Measurements from ENCODE around the gene SMIM41.
A peak's percentile ranks its signal among the peaks of the same experiment; 100 is the strongest.

SMIM41 gene

DNA sequence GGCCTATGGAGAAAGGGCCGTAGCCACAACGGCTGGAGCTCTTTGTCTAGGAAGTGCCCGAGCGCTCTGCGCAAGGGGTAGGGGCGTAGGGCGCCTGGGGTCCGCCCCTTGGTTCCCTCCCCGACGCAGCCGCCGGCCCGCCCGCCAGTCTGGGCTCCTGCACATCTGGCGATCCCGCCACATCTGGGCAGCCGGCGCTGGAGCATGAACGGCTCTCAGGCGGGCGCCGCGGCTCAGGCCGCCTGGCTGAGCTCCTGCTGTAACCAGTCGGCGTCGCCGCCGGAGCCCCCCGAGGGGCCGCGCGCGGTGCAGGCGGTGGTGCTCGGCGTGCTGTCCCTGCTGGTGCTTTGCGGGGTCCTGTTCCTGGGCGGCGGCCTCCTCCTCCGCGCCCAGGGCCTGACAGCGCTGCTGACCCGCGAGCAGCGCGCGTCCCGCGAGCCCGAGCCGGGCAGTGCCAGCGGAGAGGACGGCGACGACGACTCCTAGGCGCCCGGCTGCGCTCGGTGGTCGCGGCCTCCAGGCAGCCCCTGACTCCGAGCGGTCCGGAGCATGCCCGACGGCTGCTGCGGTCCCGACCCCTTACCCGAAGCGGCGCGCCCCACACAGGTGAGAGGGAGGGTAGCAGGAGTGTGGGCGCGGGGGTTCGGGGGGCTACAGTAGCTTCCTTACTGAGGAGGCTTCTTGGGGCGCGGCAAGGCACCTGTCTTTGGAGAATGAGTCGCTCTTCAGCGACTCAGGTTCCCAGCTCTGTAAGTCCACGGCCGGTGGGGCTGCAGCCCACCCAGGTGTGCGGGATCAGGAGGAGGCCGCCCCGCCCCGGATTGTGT, at the start of gene SMIM41:
SMIM41 (plus strand) TSS at position 129 of the 827 bp plus-strand sequence; CDS start at position 205, 76 bp downstream.
- no peak for DNase-seq (ENCODE audit: low read depth, low spot score)

DNA sequence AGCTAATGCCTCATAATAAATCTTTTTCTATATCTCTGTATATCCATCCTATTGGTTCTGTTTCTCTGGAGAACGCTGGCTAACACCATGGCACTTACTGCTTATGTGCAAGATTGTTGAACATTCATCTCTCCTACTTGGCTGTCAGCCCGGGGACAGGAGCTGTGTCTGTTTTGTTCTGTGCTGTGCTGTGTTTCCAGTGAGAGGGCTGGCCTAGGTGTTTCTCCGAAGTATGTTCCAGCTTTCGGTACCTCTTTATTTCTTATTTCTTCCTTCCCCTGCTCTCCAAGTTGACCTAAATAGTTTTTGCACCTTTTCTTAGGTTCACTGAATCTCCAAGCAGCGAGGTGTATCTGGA, 47.1 kb upstream of the SMIM41 start:
- no peak for DNase-seq (ENCODE audit: low read depth, low spot score)

DNA sequence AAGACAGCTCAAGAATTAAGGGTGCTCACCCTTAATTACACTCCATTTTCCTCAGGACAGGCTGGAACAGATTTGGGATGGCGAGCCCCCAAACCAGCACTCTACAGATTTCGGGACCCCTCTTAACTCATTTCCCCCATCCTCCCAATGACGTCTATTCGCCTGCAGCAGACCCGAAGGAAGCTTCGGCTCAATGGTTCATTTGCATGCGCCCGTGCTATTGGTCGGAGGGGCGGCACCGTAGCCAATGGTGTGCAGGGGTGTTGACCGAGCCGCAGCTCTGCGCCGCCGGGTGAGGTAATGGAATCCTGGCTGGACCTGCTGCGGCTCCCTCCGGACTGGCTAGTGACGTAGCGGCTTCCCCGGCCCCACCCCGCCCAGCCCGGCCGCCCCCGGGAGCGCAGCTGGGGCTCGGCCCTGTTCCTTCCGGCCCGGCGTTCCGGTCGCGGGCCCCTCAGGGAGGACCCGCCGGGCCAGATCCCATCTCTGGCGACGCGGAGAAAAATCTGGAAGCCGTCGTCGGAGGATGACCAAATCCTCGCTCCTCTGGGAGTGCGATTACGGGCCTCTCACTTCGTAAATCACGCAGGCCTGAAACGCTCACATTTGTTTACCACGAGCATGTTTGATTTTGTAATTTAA, 46.6 kb upstream of the SMIM41 start:
- peak; percentile 90 for DNase-seq (ENCODE audit: low read depth, low spot score)

DNA sequence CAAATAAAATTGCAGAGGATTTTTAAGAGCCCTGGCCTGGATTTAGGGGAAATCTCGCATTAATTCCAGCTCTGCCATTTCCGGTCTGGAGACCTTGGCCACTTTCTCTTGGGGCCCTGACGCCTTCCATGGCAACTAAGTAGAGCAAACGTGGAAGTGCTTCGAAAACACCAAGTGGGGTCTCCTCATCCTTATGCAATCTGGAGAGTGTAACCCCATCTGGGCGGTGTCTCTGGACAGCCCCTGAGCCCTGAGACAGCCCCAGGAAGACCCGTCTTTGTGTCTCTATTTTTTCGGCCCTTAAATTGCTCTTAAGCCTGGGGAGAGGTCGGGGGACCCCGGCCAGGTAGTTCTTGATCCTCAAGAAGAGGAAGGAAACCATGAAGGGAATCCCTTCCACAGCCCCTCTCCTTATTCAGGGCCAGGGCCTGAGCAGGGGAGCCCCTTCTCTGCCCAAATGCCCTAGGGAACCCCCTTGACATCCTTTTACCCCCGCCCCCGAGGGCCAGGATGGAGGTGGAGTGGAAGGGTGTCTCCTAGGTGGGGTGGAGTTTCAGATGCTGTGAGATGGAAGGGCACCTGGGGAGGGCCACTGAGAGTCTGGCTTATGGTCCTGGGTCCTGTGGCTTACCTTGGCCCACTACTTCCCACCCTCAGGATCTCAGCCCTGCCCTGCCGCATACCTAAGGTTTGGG, 45.9 kb upstream of the SMIM41 start:
- no peak for DNase-seq (ENCODE audit: low read depth, low spot score)

DNA sequence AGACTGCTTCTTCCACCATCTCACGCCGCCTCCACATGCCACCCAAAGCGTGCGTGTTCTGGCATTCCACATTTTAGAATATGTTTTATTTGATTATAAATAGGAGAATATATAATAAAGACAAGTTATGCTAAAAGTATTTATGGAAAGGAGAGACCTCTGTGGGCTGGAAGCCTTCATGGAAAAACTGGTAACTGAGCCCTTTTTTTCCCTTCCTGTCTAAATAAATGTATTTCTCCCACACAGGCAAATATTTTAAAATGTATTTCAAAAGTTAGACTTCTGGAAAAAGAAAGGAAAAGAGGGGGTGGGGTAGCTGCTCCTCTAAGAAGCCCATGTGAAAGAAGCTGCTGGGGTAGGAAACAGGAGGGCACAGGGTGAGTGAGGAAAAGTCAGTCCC, 44.3 kb upstream of the SMIM41 start:
- DNase-seq (ENCODE audit: low read depth, low spot score), result no peak

DNA sequence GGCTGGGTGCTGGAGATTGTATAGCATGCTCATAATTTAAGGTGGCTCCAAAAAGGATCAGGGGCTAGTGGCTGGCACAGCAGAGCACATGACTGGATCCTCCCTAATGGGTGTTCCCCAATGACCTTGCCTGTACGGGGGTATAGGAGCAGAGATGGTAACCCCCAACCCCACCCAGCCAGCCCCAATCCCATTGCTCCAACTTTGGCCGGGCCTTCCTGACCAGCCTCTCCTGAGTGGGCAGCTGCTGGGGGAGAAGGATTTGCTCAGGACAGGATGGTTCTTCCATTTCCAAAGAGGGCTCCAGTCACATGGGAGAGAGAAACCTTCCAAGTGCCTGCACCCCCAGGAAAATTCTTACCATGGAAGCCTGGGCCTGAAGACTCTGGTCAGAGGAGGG, 43.6 kb upstream of the SMIM41 start:
- DNase-seq (ENCODE audit: low read depth, low spot score), result no peak

DNA sequence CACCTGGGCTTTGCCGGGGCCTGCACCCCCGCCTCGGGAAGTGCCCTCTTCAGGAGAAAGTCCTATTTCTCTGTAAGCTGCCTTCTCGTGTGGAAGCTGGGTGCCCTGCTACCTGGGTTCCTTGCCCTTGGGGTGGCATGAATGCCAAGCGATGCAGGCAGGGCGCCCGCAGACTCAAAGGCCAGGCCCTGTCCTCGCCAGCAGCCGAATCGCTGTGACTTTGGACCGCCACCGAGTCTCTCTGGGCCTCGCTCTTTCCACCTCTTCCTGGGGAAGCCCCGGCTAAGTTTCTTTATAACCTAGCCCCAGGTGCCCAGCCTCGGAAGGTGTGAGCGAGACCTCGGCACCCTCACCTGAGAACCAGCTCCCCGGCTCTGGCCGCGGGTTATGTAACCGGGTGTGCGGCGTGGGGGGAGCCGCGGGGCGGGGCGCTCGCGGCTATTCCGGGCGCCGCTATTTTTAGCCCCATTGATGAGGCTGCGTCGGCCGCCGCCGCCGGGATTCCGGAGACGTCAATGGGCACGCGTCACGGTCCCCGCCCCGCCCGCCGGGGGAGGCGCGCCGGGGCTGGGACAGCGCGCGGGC, 42.8 kb upstream of the SMIM41 start:
- DNase-seq (ENCODE audit: low read depth, low spot score), result no peak

DNA sequence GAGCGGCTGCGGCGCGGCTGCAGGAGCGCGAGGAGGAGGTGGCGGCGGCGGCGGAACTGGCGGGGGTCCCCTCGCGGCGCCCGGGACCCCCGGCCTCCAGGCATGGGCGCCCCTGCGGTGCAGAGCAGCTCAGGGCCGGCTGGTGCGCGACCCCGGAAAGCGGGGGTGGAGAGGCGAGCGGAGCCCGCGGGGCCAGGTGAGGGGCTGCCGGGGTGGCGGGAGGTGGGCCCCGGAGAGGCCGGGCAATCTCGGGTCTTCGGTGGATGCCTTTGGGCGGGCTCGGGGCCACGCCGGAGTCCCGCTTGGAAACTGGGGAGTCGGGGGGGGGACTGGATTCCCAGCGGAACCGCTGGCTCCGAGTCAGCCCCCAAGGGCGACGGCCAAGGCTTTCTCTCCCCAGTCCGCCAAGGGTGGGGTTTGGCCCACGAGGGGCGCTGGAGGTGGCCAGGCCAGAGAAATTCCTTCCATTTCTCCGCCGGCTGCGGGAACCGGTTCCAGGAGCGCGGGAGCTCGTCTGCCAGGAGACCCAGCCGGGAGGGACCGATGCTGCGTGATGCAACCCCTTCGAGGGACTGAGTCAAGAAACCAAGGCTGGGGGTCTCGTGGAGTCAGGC, 42.1 kb upstream of the SMIM41 start:
- DNase-seq (ENCODE audit: low read depth, low spot score), result no peak

DNA sequence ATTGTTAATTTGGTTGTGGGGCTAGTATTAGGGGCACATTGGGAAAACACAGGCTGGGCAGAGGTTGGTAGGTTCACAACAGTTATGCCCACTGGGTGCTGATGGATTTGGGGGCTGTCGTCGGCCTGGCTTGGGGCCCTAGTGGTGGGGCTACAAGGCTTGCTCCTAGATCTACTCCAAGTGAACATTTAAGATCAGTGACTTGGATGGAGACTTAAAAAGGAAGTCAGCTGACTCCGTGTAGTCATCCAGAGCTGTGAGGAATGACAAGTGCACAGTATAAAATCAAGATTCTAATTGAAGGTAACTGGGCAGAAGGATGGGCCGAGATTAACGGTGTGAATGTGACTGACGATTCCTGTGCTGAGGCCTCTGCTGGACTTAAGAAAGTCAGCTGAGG, 41.1 kb upstream of the SMIM41 start:
- DNase-seq (ENCODE audit: low read depth, low spot score), result no peak

DNA sequence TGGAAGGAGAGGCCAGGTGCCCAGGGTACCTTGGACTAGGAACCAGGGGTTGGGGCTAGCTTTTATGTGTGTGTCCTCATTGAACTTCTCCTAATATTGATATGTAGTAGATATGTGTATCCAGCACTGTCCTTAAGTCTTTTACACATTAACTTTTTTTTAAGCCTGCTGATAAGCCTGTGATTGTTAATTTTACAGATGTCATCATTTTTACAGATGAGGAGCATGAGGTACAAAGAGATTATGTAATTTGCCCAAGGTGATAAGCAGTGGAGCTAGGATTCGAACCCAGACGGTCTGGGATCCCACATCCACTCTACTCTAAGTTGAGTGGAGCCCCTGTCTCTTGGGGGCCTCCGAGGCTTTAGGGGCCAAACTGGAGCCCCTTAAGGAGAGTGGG, 38.5 kb upstream of the SMIM41 start:
- DNase-seq (ENCODE audit: low read depth, low spot score), result no peak

DNA sequence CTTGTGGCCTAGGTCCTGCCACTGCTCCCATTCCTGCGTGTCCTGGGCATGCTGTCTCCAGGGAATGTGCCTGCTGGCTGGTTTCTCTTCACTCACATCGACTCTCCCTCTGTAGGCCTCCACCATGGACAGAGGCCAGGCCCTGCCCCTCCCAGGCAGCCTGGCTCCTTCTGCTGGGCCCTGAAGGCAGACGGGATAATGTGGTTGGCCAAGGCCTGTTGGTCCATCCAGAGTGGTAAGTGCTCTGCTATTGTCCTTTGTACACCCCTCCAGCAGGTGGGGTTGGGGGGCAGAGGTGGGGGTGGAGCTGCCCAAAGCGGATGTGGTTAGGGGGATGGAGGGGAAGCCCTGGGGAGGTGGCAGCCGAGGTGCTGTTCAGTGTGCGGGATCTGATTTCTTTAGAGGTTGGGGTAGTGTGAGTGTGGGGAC, 37.8 kb upstream of the SMIM41 start:
- DNase-seq (ENCODE audit: low read depth, low spot score), result no peak

DNA sequence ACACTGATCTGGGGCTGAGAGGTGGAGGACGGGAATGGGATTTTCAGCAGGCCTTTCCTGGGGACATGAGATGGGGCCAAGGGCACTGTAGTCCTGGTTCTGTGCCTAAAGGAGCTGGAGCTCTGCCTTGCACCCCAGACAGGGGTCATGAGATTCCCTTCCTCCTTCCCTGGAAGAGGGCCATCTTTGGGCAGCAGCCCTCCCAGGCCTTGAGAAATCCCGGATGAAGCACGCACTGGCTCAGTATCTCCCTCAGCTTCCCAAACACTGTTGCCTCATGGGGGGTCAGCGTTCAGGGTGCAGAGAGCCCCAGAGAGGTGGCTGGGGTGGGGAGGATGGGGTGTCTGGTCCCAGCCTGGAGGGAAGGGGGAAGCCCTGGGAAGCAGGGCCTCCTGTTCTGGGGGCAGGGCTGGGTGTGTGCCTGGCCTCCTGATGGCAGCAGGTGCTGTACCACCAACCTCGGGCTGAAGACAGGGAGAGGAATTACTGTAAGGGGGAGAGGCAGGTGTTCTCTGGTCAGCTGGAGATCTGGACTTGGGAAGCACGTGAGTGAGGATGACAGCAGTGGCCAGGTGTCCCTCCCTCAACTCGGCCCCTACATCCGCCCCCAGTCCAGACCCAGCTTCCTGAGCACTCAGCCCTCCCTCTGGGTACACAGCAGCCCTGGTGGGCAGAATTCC, 36.7 kb upstream of the SMIM41 start:
- no peak for DNase-seq (ENCODE audit: low read depth, low spot score)

DNA sequence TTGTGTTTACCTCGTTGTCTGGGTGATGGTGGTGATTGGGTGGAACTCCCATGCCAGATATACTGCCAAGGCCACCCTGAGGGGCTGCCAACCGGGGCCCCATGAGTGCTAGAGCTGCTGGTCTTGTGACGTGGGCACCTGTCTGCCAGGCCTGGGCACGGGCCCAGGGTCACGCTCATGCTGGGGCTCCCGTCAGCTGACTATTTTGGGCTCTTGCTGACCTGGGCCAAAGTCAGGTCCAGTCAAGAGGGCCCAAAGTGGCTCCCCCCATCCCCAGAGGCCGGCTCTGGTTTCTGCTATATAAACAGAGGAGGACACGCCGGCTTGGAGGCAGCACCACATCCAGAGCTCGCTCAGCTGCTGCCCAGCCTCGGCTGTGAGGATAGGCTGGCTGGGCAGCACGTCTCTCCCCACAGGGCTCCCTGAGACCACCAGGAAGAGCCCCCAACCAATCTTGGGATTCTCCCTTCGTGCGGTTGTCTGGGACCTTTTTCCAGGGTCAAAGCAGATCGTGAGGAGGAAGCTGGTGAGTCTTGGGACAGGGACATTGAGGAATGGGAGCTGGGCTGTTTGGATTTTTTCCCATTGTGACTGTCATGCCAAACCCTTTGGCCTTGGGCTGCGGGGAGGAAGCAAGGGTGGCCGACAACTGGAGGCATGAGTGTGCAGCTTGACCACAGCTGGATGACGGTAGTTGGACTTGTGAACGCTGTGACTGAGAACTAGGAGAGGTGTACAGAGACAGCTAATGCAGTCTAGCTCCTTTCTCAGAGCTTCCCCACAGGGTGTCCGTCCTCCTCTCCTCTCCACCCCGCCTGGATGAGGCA, 35.9 kb upstream of the SMIM41 start:
- DNase-seq (ENCODE audit: low read depth, low spot score), result no peak

DNA sequence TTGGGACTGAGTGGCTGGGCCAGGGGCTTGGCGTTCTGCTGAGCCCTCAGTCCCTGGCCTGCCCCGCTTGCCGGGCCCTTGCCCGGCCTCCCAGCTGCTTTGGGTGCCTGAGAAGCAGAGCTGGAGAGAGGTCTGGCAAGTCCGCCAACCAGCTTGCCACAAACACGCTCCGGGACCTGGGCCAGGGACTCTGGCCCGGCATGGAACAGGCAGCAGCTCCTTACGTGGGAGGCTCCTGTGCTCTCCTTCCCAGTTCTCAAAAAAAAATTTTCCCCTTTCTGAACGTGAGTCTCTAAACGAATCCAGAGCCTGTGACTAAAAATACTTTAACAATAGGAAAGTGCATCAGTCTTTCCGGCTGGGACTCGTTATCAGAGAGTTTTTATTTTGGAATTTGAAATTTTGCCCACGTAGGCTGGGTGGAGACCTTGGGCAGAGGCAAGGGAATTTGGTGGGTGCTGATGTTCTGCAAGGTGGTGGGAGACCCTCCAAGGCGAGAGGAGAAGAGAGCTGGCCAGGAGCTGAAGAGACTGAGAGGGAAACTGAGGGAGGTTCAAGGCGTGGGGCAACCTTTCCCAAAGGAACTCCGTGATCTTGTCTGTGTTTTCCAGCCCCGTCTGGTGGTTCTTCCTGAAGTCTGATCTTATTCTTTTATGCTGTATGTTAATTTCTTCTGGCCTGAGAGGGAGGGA, 35.1 kb upstream of the SMIM41 start:
- DNase-seq (ENCODE audit: low read depth, low spot score), result no peak

DNA sequence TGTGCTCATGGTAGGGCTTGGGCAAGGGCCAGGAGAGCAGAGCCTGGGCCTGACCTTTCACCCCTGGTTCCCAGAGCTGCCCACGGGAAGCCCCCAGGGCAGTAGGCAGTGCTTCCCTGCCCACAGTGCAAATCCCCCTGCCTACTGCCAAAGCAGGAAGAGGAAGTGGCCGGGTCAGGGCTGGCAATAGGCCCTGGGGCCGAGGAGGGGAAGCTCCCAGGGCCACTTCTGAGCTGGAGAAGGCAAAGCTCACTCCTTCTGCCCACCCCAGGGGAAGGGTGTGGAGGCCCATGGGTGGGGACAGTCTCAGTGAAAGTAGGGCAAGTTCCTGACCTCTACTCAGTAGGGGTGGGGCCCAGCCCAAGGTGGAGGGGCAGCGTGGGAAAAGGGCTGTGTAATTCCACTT, 33.7 kb upstream of the SMIM41 start:
- DNase-seq (ENCODE audit: low read depth, low spot score), result no peak

DNA sequence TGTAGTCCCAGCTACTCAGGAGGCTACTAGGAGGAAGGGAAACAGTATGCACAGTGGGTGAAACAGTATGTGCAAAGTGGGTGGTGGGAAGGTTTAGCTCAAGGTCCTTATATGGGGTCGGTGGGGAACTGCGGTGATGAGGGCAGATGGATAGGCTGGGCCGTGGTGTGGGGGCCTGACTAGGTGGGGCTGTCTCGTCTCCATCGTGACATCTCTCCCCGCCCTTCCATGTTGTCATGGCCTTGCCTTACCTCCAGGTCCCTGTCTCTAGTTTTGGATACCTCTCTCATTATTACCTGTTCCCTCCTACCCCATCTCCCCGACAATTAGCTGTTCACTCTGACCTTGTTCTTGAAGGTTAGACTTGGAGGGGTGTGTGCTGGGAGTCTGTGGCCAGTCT, 32.6 kb upstream of the SMIM41 start:
- DNase-seq (ENCODE audit: low read depth, low spot score), result no peak

DNA sequence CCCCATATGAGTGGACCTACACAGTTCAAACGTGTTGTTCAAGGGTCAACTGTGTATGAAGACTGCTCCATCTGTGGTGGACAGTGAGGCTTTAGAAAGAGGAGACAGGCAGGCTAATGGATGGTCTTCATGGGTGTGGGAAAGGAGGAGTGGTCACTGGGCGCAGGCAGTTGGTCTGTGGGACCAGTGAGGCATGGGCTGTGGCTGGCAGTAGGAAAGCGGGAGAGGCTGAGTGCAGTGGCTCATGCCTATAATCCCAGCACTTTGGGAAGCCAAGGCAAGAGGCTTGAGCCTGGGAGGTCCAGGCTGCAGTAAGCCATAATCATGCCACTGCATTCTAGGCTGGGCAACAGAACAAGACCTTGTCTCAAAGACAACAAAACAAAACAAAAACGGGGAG, 30.2 kb upstream of the SMIM41 start:
- no peak for DNase-seq (ENCODE audit: low read depth, low spot score)

DNA sequence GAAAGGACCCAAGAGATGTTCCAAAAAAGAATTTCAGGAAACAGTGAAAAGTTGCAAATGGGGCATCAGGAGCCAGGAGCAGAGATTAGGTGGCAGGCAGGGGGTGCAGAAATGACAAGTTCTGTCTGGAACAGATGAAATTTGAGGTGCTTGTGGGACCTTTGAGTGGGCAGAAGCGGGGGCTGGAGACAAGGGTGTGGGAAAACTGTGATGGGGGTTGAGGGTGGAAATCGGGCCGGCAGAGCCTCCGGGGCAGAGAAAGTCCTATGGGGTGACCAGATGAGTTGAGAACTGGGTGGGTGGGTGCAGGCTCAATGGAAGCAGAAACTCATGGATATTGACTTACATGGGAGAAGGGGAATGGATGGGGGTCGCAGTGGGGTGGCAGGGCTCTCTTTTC, 29.8 kb upstream of the SMIM41 start:
- DNase-seq (ENCODE audit: low read depth, low spot score), result no peak

DNA sequence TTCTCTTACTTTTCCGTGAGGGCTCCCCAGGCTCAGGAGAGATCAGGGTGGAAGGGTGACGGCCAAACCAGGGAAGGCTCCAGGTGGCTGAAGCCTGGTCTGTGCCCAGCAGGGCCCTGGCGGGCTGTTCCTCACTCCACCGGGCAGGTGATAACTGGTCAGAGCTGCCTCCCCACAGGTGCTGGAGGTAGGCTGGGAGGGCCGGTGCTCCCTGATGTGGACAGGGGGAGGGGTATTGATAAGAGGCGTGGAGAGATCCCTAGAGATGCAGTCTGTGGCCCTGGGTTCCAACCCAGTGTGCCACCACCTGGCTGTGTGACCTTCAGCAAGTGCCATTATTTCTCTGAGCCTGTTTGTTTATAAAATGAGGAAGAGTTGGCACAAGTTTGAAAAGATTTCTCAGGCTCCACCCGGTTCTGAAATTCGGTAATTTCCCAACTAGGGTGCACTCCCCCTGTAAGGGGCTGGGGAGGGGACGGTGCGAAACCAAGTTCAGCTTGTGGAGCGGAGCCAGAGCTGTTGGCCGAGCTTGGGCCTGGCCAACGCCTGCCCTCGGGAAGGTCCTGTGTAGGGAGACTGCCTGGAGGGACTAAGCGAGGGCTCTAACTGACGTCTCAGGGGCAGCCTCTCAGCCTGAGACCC, 29.3 kb upstream of the SMIM41 start:
- DNase-seq (ENCODE audit: low read depth, low spot score), result no peak
